ENCODE data around the gene F2RL3.

F2RL3 gene

GRCh38 chr19:16895467-16896145 is 6.8 kb downstream of the F2RL3 start:
- DNase-seq: no peak

- no peak for DNase-seq
Measured at GRCh38 chr19:16896146-16897028, 7.6 kb downstream of the F2RL3 start.

- DNase-seq: peak in 12 of 14 donors; percentile 20 to 83 (median 62)
Measured at GRCh38 chr19:16897029-16897855, 8.4 kb downstream of the F2RL3 start.

GRCh38 chr19:16897856-16898161 is 9.0 kb downstream of the F2RL3 start:
- no peak for DNase-seq

- no peak for DNase-seq
Measured at GRCh38 chr19:16898361-16899015, 9.7 kb downstream of the F2RL3 start.

- no peak for DNase-seq
Measured at GRCh38 chr19:16899566-16900075, 10.8 kb downstream of the F2RL3 start.

GRCh38 chr19:16901491-16902175 is 12.8 kb downstream of the F2RL3 start:
- DNase-seq: no peak

- DNase-seq: no peak
Measured at GRCh38 chr19:16902545-16902944, 13.7 kb downstream of the F2RL3 start.

- DNase-seq: no peak
Measured at GRCh38 chr19:16903347-16903746, 14.5 kb downstream of the F2RL3 start.

GRCh38 chr19:16904599-16904998 is 15.8 kb downstream of the F2RL3 start:
- DNase-seq: no peak

- DNase-seq: no peak
Measured at GRCh38 chr19:16908759-16909158, 20.0 kb downstream of the F2RL3 start.

GRCh38 chr19:16911046-16911445 is 22.2 kb downstream of the F2RL3 start:
- DNase-seq: no peak

- DNase-seq: no peak
Measured at GRCh38 chr19:16912780-16913179, 24.0 kb downstream of the F2RL3 start.

GRCh38 chr19:16914421-16914820 is 25.6 kb downstream of the F2RL3 start:
- DNase-seq: no peak

GRCh38 chr19:16915135-16915534 is 26.3 kb downstream of the F2RL3 start:
- DNase-seq: no peak

GRCh38 chr19:16915734-16916133 is 26.9 kb downstream of the F2RL3 start:
- DNase-seq: no peak

GRCh38 chr19:16917401-16917800 is 28.6 kb downstream of the F2RL3 start:
- no peak for DNase-seq

- DNase-seq: no peak
Measured at GRCh38 chr19:16919496-16919895, 30.7 kb downstream of the F2RL3 start.

- no peak for DNase-seq
Measured at GRCh38 chr19:16920816-16921529, 32.2 kb downstream of the F2RL3 start.

GRCh38 chr19:16921766-16922591 is 33.2 kb downstream of the F2RL3 start:
- DNase-seq: no peak
